Subcutaneous abdominal adipose tissue (tissue), 5 donors: ENCODE data around the gene EBF3.

Experiments
- H3K27ac ChIP-seq: one replicate; pipeline ENCODE4 v1.7.0; 2013; ENCODE audit warnings: low read depth, mild to moderate bottlenecking, inconsistent platforms, low read length, moderate library complexity
- H3K27me3 ChIP-seq, 5 donors: one replicate each; pipeline ENCODE4 v1.7.0; 2013; ENCODE audit warnings: low read length in 5 of 5, inconsistent platforms in 1 of 5; ENCODE audit not compliant: control insufficient read depth in 5 of 5, insufficient read depth in 4 of 5
- H3K36me3 ChIP-seq, 5 donors: one replicate each; pipeline ENCODE4 v1.7.0; 2013; ENCODE audit warnings: low read length in 5 of 5; ENCODE audit not compliant: control insufficient read depth in 5 of 5, insufficient read depth in 5 of 5
- H3K4me1 ChIP-seq, 5 donors: one replicate each; pipeline ENCODE4 v1.7.0; 2013; ENCODE audit warnings: low read length in 5 of 5, mild to moderate bottlenecking in 3 of 5, moderate library complexity in 1 of 5; ENCODE audit not compliant: control insufficient read depth in 5 of 5, insufficient read depth in 5 of 5
- H3K4me3 ChIP-seq, 5 donors: one replicate each; pipeline ENCODE4 v1.7.0; 2013; ENCODE audit warnings: low read length in 5 of 5, low read depth in 1 of 5
- H3K9ac ChIP-seq, 5 donors: one replicate each; pipeline ENCODE4 v1.7.0; 2013; ENCODE audit warnings: low read length in 5 of 5, mild to moderate bottlenecking in 4 of 5, moderate library complexity in 3 of 5
- H3K9me3 ChIP-seq, 5 donors: one replicate each; pipeline ENCODE4 v1.7.0; 2013; ENCODE audit warnings: low read length in 5 of 5; ENCODE audit not compliant: control insufficient read depth in 5 of 5
- donor health status: healthy.
- donor health status: healthy.
- donor health status: healthy.
- donor health status: healthy.
- donor health status: healthy.

Gene EBF3

GRCh38 chr10:129971381-129972144 lies 7.5 kb upstream of the EBF3 start:
- peaks cover 0 to 7% (median 0%) of the 10 kb centered on the region in 5 donors for H3K27me3 ChIP-seq

GRCh38 chr10:129970465-129971364 lies 6.6 kb upstream of the EBF3 start:
- Histone ChIP-seq H3K27me3 (peaks cover 0 to 7% (median 0%) of the 10 kb centered on the region in 5 donors), H3K27ac (no peak overlapping the region), H3K4me1 (peaks cover 6 to 51% (median 46%) of the 10 kb centered on the region in 5 donors), H3K9me3 (no peaks in the 10 kb centered on the region), H3K36me3 (no peaks in the 10 kb centered on the region), H3K9ac (no peak overlapping the region), H3K4me3 (peak overlapping the region; percentile 59 to 74 (median 63))

More at GRCh38 chr10:129971381-129972144, 7.5 kb upstream of the EBF3 start:
- Histone ChIP-seq H3K36me3 (no peaks in the 10 kb centered on the region), H3K9ac (peak overlapping the region in 1 of 5 donors; percentile 16), H3K4me3 (peak overlapping the region; percentile 60 to 67 (median 66)), H3K9me3 (no peaks in the 10 kb centered on the region), H3K27ac (no peak overlapping the region), H3K4me1 (peaks cover 6 to 43% (median 37%) of the 10 kb centered on the region in 5 donors)

- Histone ChIP-seq H3K4me3 (peak overlapping the region; percentile 35 to 74 (median 63)), H3K36me3 (no peaks in the 10 kb centered on the region), H3K27ac (no peak overlapping the region), H3K27me3 (peaks cover 0 to 7% (median 0%) of the 10 kb centered on the region in 5 donors), H3K4me1 (peaks cover 5 to 59% (median 51%) of the 10 kb centered on the region in 5 donors), H3K9me3 (no peaks in the 10 kb centered on the region), H3K9ac (no peak overlapping the region)
Observed at GRCh38 chr10:129969911-129970464, 5.9 kb upstream of the EBF3 start.

- H3K27ac ChIP-seq, result no peak overlapping the region
- peaks cover 0 to 7% (median 0%) of the 10 kb centered on the region in 5 donors for H3K27me3 ChIP-seq
- H3K36me3 ChIP-seq, result no peaks in the 10 kb centered on the region
- peak overlapping the region; percentile 54 to 76 (median 63) for H3K4me3 ChIP-seq
- peak overlapping the region in 1 of 5 donors; percentile 2 for H3K9ac ChIP-seq
- H3K9me3 ChIP-seq, result no peaks in the 10 kb centered on the region
- peaks cover 5 to 65% (median 56%) of the 10 kb centered on the region in 5 donors for H3K4me1 ChIP-seq
Observed at GRCh38 chr10:129969184-129969910, 5.3 kb upstream of the EBF3 start.

GRCh38 chr10:129968853-129969183 lies 4.7 kb upstream of the EBF3 start:
- H3K9me3 ChIP-seq, result no peaks in the 10 kb centered on the region
- H3K9ac ChIP-seq, result peak overlapping the region in 1 of 5 donors; percentile 2
- H3K27me3 ChIP-seq, result peaks cover 0 to 7% (median 0%) of the 10 kb centered on the region in 5 donors
- H3K36me3 ChIP-seq, result no peaks in the 10 kb centered on the region
- H3K4me1 ChIP-seq, result peaks cover 2 to 68% (median 56%) of the 10 kb centered on the region in 5 donors
- H3K4me3 ChIP-seq, result peak overlapping the region in 4 of 5 donors; percentile 54 to 71 (median 63)
- H3K27ac ChIP-seq, result no peak overlapping the region

GRCh38 chr10:129968020-129968852 lies 4.2 kb upstream of the EBF3 start:
- no peak overlapping the region for H3K27ac ChIP-seq
- H3K9me3 ChIP-seq, result no peaks in the 10 kb centered on the region
- no peaks in the 10 kb centered on the region for H3K36me3 ChIP-seq
- H3K4me1 ChIP-seq, result peaks cover 1 to 69% (median 56%) of the 10 kb centered on the region in 5 donors
- H3K9ac ChIP-seq, result peak overlapping the region in 1 of 5 donors; percentile 25
- H3K27me3 ChIP-seq, result peaks cover 0 to 3% (median 0%) of the 10 kb centered on the region in 5 donors
- peak overlapping the region in 1 of 5 donors; percentile 71 for H3K4me3 ChIP-seq

GRCh38 chr10:129967579-129968019 lies 3.5 kb upstream of the EBF3 start:
- no peak overlapping the region for H3K27ac ChIP-seq

GRCh38 chr10:129966889-129967578 lies 3.0 kb upstream of the EBF3 start:
- H3K4me1 ChIP-seq, result peaks cover 1 to 74% (median 60%) of the 10 kb centered on the region in 5 donors
- H3K9ac ChIP-seq, result peak overlapping the region in 1 of 5 donors; percentile 17
- no peaks in the 10 kb centered on the region for H3K36me3 ChIP-seq
- no peak overlapping the region for H3K27ac ChIP-seq
- H3K4me3 ChIP-seq, result peak overlapping the region in 3 of 5 donors; percentile 25 to 33 (median 26)
- H3K27me3 ChIP-seq, result peaks cover 0 to 8% (median 0%) of the 10 kb centered on the region in 5 donors
- H3K9me3 ChIP-seq, result no peaks in the 10 kb centered on the region

More at GRCh38 chr10:129967579-129968019, 3.5 kb upstream of the EBF3 start:
- no peaks in the 10 kb centered on the region for H3K9me3 ChIP-seq
- peaks cover 0 to 6% (median 0%) of the 10 kb centered on the region in 5 donors for H3K27me3 ChIP-seq
- H3K9ac ChIP-seq, result peak overlapping the region in 1 of 5 donors; percentile 25
- H3K36me3 ChIP-seq, result no peaks in the 10 kb centered on the region
- peak overlapping the region in 2 of 5 donors; percentile 9 to 26 for H3K4me3 ChIP-seq
- H3K4me1 ChIP-seq, result peaks cover 1 to 76% (median 60%) of the 10 kb centered on the region in 5 donors
